Neutrophil (primary cell): ENCODE data around the gene DCPS.

Source experiments
- H3K27ac ChIP-seq: fragments of 200-600 bp; sonication (generic); 2 replicates; pipeline ENCODE4 v1.5.1; 2016; ENCODE audit warnings: mild to moderate bottlenecking, moderate library complexity
- H3K27me3 ChIP-seq: fragments of 200-600 bp; sonication (generic); 2 replicates; pipeline ENCODE4 v1.6.0; 2016; ENCODE audit warnings: mild to moderate bottlenecking
- H3K36me3 ChIP-seq: fragments of 200-600 bp; sonication (generic); 2 replicates; pipeline ENCODE4 v1.5.1; 2017
- H3K4me1 ChIP-seq, 2 experiments: fragments of 200-600 bp in 1 of 2; sonication (generic) in 1 of 2; 1 replicate in 1 of 2; 2 replicates in 1 of 2; pipeline versions ENCODE4 v1.5.1 to v1.6.1; 2013 to 2016; ENCODE audit warnings: low read depth in 1 of 2, low read length in 1 of 2, mild to moderate bottlenecking in 1 of 2, moderate library complexity in 1 of 2; ENCODE audit not compliant: control insufficient read depth in 1 of 2, insufficient read depth in 1 of 2
- H3K4me3 ChIP-seq, 2 experiments: fragments of 200-600 bp in 1 of 2; sonication (generic) in 1 of 2; 1 replicate in 1 of 2; 2 replicates in 1 of 2; pipeline ENCODE4 v1.5.1; 2013 to 2016; ENCODE audit warnings: low read depth in 1 of 2, low read length in 1 of 2, mild to moderate bottlenecking in 1 of 2, moderate library complexity in 1 of 2
- H3K9me3 ChIP-seq: fragments of 200-600 bp; sonication (generic); 2 replicates; pipeline ENCODE4 v1.5.1; 2016
- CTCF ChIP-seq: fragments of 200-600 bp; sonication (generic); IDR thresholded peaks from 2 replicates; pipeline ENCODE4 v1.5.1; 2016; ENCODE audit warnings: antibody characterized with exemption

DCPS gene

GRCh38 chr11:126355926-126356897 is 52.4 kb downstream of the DCPS start:
- Histone ChIP-seq H3K4me1 (peaks cover 70 to 73% of the 10 kb centered on the region in 2 experiments), H3K36me3 (no peaks in the 10 kb centered on the region), H3K4me3 (peak overlapping the region; percentile 93 to 99), H3K9me3 (no peaks in the 10 kb centered on the region), H3K27me3 (no peaks in the 10 kb centered on the region), H3K27ac (peak overlapping the region; percentile 84)
- TF ChIP-seq CTCF: peak; percentile 23

GRCh38 chr11:126357055-126357962 is 53.4 kb downstream of the DCPS start:
- peaks cover 2% of the 10 kb centered on the region for H3K36me3 ChIP-seq
- peak overlapping the region; percentile 93 to 99 for H3K4me3 ChIP-seq
- TF ChIP-seq CTCF: no peak
- H3K4me1 ChIP-seq: peaks cover 59 to 66% of the 10 kb centered on the region in 2 experiments
- peak overlapping the region; percentile 84 for H3K27ac ChIP-seq
- no peaks in the 10 kb centered on the region for H3K27me3 ChIP-seq
- no peaks in the 10 kb centered on the region for H3K9me3 ChIP-seq

- peak overlapping the region; percentile 46 for H3K27ac ChIP-seq
- H3K4me3 ChIP-seq: peak overlapping the region in 1 of 2 experiments; percentile 99
- no peaks in the 10 kb centered on the region for H3K27me3 ChIP-seq
- no peaks in the 10 kb centered on the region for H3K9me3 ChIP-seq
- TF ChIP-seq CTCF: no peak
- peaks cover 50 to 58% of the 10 kb centered on the region in 2 experiments for H3K4me1 ChIP-seq
- H3K36me3 ChIP-seq: peaks cover 6% of the 10 kb centered on the region
Measured at GRCh38 chr11:126357969-126358762, 54.3 kb downstream of the DCPS start.

GRCh38 chr11:126358763-126359160 is 54.9 kb downstream of the DCPS start:
- H3K4me1 ChIP-seq: peaks cover 47 to 53% of the 10 kb centered on the region in 2 experiments
- H3K27me3 ChIP-seq: no peaks in the 10 kb centered on the region
- no peak for TF ChIP-seq CTCF
- peak overlapping the region; percentile 46 for H3K27ac ChIP-seq
- peaks cover 6% of the 10 kb centered on the region for H3K36me3 ChIP-seq
- no peaks in the 10 kb centered on the region for H3K9me3 ChIP-seq
- H3K4me3 ChIP-seq: no peak overlapping the region
